Dedifferentiated amniotic fluid mesenchymal stem cell (primary cell): ENCODE results near the gene SLC43A3.
"Not testable (repeated sequence)": the region's sequence is repeated elsewhere in the genome, so short reads cannot be mapped to it uniquely, and the experiment has no call there.

Source experiments
- DNase-seq: peaks from one replicate; pipeline ENCODE4 v3.0.0-alpha.2; 2016; ENCODE audit errors: extremely low spot score

The SLC43A3 gene

DNA sequence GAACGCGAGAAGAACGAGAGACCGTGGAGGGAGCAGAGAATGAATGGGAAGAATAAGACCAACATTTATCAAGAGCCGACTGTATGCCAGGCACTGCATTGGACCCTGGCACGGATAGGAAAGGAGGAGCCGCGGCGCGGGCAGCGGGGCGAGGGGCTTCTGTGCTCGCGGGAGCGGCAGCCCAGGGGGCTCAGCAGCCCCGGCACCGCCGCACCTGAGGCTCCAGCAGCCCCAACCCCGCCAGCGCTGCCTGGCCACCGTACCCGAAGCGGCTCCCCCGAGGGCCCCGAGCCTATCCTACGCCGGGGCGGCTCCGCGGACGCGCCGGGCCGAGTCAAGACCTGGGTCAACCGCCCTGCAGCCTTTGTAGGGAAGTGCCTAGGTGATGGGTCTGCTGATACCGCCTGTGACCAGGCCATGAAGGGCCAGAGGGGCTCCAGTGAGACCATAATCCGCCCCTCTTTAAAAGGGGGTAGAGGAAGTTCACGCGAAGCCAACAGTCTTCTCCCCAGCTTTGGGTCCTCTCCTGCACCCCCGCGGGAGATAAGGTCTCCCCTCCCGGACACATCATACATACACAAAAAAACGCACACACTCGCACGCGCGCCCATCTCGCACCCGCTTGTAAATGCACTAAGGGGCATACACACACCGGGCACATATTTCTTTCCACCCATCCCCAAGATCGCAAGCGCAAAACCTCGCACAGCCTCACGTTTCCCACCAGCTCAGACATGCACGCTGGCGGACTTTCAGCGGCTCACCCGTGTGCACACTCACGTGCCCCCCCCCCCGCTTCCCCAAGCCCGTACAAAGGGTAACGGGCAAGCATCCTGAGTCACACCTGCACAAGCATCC is 32.5 kb upstream of the SLC43A3 start:
- no peak for DNase-seq

DNA sequence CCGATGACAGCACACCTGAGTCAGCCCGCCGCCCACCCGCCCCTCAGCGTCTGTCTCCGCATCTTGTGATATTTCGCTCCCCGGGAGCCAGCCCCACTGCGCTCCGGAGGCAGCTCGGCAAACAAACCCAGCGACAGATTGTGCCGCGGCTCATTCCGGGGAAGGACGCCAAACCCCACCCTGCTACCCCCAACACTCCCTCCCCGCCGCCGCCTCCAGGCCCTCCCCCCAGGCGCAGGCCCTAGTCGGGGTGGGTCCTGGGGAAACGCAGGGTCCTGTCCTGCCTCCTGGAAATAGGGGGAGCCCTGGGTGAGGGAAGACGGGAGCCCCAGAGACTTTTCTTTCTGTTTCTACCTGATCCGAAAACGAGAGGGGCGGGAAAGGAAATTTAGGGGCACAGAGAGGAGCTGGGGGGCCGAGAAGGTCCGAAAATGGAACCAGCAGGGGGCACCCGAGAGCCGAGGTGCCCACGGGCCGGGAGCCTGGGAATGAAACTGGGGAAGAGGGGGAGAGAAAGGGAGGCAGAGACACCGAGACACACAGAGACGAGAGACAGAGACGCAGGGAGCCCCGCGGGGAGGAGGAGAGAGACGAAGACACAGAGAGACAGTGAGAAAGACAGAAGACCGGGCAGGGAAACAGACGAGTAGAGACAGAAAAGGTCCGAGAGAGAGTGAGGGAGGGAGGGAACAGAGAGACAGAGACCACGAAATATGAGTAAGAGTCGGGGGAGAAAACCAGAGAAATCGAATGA is 31.7 kb upstream of the SLC43A3 start:
- no peak for DNase-seq

GRCh38 chr11:57458060-57458409 is 31.1 kb upstream of the SLC43A3 start:
- no peak for DNase-seq

DNA sequence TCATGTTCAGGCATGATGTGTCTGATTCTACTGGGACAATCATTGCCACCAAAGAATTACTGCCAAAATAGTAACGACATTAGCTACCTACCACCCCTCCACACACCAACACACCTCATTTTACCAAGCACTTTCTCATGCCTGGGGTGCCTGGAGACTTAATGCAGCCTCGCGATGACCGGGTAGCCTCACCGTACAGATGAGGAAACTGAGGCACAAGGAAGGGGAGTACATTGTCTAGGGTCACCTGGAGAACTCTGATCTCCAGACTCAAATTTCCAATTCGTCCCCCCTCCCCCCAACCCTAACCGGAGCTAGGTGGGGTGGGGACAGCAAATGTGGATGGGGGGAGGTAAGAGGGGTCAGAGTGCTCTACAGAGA is 30.7 kb upstream of the SLC43A3 start:
- no peak for DNase-seq

- peak; percentile 86 for DNase-seq
Measured at GRCh38 chr11:57456960-57457642, 30.2 kb upstream of the SLC43A3 start.

DNA sequence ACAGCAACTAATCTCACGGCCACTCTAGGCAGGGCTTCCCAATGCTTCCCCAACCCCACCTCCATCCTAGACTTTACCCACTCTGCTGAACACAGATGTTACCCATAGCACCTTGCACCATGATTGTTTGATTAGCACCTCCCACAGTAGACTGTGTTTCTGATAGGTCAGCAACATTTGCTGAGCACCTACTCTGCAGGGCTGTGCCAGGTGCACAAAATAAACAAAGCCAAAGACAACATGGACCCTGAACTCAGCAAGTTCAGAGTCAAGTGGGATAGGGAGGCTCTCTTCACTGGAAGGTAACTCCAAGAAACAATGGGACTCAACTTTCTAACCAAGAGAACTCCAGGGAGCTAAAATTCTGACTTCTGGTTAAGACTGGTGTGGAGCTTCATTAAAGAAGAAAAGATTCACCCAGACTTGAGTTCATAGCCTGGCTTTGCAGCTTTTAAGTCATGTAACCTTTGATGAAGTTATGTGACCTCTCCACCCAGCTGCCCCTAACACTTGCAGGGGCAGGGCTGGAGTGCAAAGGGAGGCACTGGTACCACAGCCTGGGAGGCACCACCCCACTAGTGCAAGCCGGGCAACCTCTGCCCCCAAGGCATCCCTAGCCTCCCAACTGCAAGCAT is 26.7 kb upstream of the SLC43A3 start:
- DNase-seq = no peak

- no peak for DNase-seq
Measured at GRCh38 chr11:57446055-57446454, 19.1 kb upstream of the SLC43A3 start.

DNA sequence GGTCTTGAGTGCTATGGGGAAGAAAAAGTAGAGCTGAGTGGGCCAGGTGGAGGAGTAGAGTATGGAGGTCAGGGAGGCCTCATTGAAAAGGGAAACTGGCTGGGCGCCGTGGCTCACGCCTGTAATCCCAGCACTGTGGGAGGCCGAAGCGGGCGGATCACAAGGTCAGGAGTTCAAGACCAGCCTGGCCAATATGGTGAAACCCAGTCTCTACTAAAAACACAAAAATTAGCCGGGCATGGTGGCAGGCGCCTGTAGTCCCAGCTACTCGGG is 18.1 kb upstream of the SLC43A3 start:
- DNase-seq = not testable (repeated sequence)

DNA sequence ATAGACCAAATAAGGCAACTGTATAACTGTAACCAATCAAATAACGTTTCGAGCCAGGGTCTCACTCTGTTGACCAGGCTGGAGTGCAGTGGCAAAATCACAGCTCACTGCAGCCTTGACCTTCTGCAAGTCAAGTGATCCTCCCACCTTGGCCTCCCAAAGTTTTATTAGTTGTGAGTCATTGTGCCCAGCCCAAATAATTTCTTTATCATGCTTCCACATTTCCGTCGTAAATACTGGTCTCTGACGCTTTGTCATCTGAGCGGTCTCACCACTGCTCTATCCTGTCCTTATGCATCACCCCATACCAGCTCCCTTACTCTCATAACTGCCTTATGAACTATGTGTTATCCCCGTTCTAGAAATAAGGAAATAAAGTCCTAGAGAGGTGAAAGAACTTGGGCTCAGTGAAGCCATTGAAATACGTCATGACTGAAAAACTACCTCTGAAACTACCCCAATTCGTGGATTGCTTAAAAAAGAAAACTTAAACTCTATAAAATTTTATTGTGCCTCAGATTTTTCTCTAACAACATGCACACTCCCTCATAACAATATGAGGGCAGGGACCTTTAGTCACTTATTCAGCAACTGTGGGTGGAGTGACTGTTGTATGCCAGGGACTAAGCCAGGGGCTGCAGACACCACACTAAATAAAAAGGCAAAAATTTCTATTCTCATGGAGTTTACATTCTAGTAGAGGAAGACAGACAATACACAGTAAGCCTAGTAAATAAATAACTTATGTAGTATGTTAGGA is 17.6 kb upstream of the SLC43A3 start:
- no peak for DNase-seq

DNA sequence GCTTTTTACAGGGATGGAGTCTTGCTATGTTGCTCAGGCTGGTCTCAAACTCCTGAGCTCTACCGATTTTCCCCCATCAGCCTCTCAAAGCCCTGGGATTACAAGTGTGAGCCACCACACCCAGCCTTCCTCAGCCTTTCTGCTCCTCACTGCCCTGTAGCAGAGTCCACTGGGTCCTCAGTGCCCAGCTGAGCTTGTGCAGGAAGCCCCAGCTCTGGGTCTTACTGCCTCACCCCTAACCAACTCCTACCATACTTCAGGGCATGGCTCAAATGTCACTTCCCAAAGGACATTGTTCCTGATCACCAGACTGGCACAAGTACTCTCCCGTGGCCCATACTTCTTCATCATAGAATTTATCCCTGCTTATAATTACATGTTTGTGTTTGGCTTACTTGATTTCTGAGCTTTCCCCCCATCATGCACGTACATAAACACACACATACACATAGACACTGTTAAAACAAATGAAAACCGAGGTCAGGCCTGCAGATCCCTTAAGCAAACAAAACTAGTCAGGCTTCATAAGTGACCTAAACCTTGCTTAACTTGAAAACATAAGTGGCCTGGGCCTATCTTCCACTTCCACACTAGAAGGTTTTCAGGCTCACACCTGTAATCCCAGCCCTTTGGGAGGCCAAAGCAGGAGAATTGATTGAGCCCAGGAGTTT is 14.0 kb upstream of the SLC43A3 start:
- DNase-seq = no peak

- DNase-seq = no peak
Measured at GRCh38 chr11:57439786-57440185, 12.9 kb upstream of the SLC43A3 start.

DNA sequence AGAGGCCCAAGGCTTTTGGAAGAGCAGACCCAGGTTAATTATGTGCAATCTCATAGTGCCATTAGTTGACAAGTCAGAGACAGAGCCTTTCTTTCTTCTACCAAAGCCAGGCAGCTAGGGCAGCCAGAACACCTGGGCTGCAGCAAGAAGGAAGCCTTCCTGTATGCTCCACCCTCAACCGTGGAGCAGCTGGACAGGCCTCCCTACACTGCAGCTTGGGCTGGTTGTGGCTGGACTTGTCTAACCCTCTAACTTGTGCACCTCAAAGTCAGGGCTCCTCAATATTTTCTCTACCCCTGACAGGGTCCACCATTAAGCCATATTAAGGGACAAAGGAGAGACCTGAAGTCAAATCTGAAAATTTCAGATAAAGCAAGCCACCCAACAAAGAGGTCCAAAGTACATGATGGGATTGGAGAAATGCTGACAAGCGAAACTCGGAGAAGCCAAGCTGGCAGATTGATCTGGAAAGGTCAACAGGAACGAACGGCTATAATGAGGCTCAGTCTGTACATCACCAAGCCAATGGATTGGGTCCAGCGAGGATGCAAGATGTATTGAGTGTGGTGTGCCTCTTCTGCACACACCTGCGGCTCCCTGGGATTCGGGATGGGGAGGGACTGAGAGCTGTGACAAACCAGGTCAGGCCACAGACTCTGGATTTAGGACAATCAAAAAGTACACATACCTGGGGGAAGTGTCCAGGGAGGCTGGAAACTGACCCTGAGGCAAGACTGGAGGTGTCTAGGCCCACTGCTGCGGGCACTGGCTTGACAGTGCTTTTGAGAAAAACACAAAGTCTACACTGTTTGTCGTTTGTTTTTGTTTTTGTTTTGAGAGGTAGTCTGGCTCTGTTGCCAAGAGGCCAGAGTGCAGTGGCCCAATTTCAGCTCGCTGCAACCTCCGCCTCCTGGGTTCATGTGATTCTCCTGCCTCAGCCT is 11.7 kb upstream of the SLC43A3 start:
- no peak for DNase-seq

DNA sequence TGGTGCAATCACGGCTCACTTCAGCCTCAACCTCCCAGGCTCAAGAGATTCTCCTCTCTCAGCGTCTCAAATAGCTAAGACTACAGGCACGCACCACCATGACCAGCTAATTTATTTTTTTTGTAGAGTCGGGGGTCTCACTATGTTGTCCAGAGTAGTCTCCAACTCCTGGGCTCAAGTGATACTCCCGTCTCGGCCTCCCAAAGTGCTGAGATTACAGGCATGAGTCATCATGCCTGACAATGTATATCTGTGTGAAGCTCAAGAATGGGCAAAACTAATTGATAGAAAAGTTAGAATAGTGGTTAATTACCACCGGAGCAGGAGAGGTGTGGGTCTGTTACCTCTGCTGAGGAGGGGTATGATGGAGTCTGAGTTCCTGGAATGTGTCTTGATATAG is 9.1 kb upstream of the SLC43A3 start:
- DNase-seq = no peak

DNA sequence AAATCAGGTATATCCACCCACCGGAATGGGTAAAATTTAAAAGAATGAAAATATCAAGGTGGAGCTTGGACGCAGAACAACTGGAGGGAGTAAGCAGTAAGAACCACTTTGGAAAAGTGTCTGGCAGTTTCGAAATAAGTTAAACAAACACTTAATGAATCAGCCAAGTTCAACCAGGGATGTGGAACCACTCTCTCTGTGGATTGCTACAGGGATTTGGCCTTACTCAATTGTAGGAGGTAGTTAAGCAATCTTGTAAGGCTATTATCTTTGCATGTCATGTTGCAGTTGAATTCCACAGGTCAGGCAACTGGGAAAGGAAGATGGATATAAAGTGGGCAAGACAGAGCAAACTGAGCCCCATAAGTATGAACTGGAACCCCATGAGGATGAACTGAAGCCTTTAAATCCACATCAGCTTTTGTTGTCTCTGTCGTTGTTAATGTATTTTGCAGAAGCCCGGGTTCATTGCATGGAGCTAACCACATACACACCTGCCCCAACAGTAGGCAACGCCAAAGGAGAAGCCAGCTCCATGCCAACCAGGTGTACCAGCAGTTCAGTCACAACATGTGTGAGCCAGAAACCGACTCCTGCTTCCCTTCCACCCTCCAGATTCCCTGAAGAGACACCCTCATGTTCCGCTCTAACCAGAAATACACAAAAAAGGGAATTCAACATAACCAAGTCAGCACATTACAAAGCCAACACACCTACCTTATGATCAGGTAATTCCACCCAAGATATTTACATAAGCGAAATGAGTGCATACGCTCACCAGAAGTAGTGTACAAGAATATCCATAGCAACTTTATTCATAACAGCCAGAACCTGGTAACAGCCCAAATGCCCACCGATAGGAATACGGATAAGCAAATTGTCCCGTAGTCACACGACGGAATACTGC is 8.0 kb upstream of the SLC43A3 start:
- peak; percentile 88 for DNase-seq

DNA sequence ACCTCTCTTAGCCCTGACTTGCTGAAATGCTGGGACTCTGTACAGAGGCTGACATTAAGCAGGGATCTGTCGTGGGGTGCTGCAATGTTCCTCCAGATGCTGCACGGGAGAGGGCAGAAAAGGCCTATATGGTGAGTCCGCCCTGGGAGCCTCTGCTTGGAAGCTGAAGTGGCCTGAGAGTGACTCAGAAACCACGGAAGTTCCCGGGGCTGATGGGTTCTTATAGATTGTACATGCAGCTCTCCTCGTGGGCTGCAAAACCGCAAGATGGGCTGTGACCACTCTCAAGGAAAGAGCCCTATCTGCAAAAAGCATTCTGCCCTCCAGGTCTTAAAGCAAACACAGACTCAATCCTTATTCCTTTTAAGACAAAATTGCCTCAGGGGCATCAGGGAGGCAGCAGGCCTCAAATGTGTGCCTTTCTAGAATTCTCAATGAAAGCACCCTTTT is 5.8 kb upstream of the SLC43A3 start:
- DNase-seq = peak; percentile 50

GRCh38 chr11:57432149-57432561 is 5.2 kb upstream of the SLC43A3 start:
- DNase-seq = no peak

GRCh38 chr11:57430952-57431351 is 4.0 kb upstream of the SLC43A3 start:
- no peak for DNase-seq

- no peak for DNase-seq
Measured at GRCh38 chr11:57429946-57430345, 3.0 kb upstream of the SLC43A3 start.

DNA sequence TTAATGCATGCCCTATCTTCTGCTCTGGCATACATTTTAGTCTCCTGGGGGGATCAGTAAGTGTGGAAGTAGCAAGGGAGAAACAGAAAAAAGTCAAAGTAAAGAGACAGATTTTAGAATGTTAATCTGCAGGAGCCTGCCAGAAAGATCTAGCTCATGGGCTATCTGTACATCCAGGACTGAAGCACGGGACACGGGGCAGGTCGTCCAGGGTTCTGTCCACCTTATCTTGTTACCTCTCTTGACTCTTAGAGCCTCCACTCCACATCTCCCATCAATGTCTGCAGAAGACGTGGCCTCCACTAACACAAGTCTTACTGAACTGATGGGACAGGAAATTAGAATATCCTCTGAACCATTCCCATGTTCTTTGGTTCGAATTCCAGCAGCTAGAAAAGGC is 1.7 kb upstream of the SLC43A3 start:
- no peak for DNase-seq
